ENCODE measurements around the gene EIF2S2.

EIF2S2 gene

DNA sequence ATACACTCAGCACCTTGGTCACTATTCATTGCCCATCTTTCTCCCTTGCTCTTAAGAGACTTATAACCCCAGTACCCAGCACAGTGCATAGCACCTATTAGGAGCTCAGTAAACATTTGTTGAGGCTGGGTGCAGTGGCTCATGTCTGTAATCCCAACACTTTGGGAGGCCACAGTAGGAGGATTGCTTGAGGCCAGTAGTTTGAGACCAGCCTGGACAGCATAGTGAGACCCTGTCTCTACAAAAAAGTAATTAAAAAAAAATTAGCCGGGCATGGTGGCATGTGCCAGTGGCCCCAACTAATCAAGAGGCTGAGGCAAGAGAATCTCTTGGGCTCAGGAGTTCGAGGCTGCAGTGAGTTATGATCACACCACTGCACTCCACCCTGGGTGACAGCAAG is 8.2 kb upstream of the EIF2S2 start:
- no peak for DNase-seq (ENCODE audit: low spot score)

DNA sequence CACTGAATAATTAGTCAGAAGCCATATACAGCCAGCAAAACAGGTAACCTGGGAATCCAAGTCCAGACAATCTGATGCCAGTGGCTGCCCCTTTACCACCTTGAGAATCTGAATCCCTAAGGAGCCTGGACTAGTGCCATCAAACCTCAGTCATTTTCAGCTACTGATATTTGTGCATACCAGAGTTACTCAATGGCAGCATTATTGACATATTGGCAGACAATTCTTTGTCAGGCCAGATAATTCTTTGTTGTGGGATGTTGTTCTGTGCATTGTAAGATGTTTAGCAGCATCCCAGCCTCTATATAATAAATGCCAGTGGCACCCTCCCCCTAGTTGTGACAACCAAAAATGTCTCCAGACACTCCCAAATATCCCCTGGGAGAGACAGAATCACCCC is 3.2 kb upstream of the EIF2S2 start:
- DNase-seq (ENCODE audit: low spot score) = no peak

DNA sequence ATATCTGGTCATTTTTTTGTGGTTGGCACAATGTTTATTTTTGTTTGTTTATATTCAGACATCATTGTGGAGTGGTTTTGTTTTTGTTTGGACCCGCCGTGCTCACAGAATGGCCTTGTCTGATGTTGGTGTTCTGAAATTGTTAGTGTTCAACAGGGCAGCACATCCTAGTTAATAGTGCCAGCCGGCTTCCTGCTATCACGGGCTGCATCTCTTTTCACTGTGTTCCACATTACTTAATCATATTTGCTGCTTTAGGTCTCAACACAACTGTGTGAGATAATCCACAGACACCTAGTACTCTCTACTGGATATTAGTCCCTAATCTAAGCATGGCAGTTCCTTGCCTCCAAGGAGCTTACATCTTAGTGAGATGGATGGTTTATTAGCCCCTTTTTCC is 2.8 kb upstream of the EIF2S2 start:
- DNase-seq (ENCODE audit: low spot score) = no peak

DNA sequence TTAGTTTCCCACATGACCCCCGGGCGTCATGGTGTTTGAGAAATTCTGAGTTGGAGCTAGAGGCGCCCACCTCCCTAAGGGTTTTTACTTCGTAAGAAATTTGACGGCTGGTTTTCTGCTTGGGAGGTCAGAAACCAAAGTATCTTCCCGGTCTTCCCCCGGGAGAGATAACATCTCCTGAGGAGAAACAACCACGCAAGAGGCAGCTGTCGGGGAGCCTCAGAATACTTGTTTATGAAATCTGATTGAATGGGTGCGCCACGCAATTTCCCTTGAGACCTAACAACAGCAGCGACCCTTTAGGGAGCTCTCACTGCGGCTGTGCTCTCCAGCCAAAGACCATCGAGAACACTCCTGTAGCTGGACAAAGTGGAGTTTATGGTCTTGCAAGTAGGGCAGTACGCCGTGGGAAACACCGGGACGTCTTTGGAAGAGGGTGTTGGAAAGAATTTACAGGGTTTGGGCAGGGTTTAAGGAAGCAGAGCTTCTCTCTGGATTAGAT is 608 bp upstream of the EIF2S2 start:
- no peak for DNase-seq (ENCODE audit: low spot score)

DNA sequence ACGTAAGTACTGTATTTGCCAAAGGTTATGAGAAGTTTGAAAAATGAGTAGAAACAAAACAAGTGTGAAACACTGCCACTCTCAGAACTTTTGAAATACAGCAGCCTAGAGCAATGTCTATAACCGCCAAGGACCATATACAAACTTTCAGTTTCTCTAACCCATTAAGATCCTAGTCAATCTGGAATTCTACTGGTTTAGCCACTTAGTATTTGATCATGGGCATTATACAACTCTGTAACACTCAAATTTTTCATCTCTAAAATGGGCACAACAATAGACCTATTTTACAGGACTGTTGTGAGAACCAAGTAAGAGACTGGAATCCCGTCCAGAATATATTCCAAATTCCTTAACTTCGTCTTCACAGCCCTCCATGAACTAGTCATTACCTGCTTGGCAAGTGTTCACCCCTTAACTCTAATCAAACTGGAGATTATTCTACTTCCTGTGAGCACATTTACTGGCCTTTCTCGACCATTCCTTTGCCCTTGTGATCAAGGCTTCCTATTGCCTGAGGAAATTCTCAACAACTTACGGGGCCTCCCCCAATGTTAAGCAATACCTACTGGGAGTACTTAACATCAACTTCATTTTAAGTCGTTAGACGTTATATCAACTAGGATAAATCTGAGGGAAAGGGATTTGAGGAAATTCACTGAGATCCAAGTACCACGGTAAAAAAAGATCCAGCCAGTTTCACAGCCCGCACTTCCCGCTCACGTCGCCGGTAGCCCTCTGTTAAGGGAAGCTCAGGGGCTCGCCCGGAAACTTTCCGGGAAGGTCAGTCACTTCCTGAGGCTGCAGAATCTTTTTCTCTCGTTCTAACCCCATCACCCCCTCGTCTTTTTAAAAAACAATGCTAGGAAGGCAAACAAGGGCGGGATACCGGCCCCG is 1.1 kb downstream of the EIF2S2 start:
- peak; percentile 53 for DNase-seq (ENCODE audit: low spot score)

DNA sequence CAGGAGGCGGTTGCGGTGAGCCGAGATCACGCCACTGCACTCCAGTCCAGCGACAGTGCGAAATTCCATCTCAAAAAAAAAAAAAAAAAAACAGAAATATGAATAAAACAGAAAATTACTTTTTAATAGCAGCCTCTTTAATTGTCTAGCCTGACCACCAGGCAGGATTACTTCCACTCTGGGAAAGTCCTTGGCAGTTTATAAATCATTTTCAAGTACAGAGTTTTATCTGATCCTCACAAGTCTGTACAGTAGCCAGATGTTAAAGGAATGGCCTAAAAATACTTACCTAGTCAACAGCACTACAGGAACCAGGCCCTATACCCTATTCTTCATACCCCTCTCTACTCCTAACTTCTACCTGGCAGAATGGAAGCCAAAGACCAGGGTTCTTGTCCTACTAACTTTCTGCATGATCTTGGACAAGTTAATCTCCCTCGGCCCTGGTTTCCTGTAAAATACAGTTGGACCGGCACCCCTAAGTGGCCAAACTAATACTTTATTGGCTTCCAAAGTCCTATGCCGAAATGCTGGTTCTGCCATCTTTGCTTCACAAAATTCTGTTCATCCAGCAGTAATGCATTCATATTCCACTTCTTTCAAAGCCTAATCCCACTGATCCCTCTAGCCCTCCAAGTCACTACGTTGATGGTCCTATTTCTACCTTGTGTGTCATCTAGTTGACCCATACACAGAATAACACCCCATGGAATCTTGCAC is 1.9 kb downstream of the EIF2S2 start:
- DNase-seq (ENCODE audit: low spot score) = no peak

DNA sequence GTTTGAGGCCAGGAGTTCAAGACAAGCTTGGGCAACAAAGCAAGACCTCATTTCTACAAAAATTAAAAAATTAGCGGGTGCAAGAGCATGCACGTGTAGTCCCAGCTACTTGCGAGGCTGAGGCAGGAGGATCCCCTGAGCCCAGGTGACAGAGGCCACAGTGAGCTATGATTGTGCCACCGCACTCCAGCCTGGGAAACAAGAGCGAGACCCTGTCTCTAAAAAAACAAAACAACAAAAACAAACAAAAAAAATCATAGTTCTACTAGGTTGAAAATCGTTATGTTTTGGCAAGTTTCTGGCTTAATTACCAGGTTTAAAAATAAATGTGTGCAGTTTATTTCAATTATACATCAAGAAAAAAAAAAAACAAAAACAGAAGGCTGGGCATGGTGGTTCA is 2.6 kb downstream of the EIF2S2 start:
- DNase-seq (ENCODE audit: low spot score) = no peak

DNA sequence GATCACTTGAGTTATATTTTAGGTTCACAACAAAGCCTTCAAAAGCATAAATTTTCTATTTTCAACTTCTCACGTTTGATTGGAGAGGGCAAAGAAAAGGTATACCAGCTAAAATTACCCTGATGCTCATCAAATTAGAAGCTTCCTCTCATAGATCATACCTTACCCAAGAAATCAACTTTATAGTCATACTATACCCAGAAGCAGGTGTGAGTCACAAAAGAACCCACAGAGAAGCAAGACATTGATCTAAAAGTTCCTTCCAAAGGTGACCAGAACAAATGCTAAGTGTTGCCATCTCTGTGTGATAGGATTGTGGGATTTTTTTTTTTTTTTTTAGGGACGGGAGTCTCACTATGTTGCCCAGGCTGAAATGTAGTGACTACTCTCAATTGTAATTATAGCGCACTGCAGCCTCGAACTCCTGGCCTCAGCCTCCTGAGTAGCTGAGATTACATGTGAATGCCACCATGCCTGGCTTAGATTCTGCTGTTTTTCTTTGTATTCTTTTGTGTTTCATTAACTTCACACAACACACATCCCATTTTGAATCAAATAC is 3.3 kb downstream of the EIF2S2 start:
- DNase-seq (ENCODE audit: low spot score) = no peak

DNA sequence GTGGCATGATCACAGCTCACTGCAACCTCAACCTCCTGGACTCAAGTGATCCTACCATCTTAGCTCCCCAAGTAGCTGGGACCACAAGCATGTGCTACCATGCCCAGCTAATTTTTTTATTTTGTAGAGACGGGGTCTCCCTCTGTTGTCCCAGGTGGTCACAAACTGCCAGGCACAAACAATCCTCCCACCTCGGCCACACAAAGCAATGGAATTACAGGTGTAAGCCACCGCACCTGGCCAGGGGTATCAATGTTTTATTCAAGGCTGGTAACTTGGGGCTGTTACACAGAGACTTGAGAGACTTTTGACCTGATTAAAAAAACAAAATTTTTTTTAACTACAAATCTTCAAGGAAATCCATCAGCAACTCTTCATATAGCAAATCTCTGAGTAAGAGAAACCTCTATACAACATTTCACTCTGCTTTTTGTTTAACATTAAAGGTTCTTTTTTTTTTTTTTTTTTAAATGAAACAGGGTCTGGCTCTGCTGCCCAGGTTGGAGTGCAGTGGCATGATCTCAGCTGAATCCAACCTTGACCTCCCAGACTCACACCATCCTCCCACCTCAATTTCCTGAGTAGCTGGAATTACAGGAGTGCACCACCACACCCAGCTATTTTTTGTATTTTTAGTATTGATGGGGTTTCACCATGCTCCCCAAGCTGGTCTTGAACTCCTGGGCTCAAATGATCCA is 5.9 kb downstream of the EIF2S2 start:
- DNase-seq (ENCODE audit: low spot score) = no peak

DNA sequence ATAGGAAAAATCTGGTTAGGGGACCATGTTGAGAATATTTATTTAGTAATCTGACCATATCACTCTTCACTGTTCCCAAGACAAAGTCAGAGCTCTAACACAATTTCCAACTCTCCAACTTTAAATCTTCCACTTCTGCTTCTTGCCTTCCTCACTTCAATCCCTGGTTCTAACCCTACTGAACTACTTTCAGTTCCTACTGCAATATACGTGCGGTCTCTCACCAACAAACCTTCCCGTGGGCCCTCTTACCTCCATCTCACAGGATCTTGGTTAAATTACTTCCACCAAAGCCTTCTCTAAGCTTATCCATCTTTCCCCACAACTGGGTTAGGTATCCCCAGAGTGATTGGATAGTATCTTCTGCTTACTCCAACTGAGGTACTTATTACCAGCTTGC is 8.0 kb downstream of the EIF2S2 start:
- no peak for DNase-seq (ENCODE audit: low spot score)

DNA sequence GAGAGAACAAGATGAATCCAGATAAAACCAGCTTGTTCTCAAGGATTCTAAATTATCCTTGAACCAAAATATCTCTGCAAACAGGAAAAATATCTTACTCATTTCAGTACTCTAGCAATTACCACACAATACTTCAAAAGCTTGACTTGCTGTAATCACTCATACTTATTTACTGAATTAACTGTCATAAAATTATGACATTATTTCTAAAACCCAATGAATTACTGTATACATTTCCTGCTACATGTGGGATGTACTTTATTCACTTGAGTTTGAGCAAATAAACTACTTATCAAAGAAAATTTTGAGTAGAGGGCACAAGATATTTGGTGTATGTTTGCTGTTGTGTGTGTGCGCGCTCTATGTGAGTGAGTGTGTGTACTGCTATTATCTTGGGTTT is 9.7 kb downstream of the EIF2S2 start:
- no peak for DNase-seq (ENCODE audit: low spot score)

DNA sequence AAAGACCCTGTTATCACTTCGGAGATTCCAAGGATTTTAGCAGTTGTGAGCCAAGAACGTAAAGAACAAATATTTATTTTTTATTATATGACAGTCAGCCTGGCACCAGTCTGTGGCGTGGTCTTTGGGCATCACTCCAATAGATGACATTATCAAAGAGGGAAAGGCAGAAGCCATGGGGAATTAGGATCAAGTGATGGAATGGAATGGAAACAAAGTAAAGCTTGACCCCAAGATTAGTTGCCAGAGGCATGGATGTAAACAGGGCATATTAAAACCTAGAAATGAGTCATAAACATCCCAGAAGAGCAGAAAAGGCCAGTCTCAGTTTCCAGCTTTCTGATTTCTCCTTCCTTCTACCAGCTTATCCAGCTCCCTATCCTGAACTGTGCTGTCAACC is 11.5 kb downstream of the EIF2S2 start:
- DNase-seq (ENCODE audit: low spot score) = no peak

DNA sequence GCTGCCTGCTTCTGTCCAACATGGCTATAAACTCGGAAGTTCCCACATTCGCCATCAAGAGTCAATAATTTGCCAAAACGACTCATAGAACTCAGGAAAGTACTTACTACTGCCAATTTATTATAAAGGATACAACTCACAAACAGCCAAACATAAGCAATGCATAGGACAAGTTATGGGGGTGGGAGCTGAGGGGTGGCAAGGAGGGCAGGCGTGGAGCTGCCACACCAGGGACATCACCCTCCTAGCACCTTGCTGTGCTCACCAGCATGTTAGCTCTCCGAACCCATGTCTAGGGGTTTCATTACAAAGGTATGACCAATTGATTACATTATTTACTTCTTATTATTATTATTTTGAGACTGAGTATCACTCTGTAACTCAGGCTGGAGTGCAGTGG is 12.4 kb downstream of the EIF2S2 start:
- DNase-seq (ENCODE audit: low spot score) = no peak

DNA sequence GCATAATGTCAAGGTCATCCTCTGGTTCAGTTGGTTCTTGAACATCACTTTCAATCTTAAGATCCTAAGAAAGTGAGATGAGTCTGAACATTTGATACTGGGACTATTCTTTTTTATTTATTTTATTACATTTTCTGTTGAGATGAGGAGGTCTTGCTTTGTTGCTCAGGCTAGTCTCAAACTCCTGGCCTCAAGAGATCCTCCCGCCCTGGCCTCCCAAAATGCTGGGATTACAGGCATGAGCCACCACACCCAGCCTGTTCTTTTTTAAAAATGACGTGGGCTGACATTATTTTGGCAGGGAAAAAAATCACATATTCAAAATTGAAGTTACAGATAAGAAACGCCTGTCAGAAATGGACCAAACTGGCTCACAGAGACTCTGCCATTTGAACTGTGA is 13.5 kb downstream of the EIF2S2 start:
- no peak for DNase-seq (ENCODE audit: low spot score)

DNA sequence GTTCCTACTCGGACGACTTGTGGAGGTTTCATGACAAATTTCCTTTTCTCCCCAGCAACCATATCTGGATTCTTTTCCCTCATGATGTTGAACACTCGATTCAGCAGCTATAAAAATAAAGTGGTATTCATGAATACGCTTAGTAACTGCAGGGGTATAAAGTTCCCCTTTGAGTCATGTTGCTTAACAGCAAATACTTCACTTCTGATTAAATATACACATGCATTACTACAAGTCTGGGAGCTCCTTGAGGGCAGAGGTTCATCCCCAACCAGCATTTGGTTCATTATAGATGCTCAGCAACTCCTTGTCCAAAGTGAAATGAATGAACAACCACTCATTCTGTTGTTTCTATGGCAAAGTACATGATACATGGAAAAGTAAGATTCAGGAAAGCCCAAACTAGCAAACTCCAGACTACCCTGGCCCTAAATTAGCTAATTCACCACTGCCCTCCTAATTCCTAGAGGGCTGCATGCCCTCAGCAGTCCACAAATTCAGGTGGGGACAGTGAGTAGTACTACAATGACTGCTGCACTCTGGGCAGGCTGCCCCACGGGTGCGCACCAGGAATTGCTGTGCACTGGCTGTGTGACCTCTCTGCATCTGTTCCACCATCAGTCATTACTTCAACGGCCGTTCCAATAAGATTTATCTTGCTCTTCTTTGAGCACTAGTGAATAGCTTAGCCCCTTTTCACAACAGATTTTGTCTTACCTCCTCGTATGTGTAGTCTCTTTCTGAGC is 15.2 kb downstream of the EIF2S2 start:
- no peak for DNase-seq (ENCODE audit: low spot score)

DNA sequence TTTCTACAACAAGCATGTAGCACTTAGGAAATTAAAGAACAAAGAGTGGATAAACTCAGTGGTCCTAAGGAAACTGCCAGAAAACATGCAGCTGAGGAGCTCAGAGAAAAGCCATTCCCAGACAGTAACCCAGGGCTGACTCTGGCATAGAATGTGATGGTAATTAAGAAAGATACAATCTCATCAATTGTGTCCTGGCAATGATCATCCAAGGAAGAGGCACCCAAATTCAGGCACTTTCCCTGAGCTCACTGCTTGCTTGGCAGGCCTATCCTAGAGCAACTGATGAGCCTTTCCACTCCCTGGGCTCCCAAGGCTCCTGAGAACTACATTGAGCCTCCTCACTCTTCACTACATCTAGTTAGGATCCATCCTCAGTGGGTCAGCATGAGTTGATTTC is 16.2 kb downstream of the EIF2S2 start:
- no peak for DNase-seq (ENCODE audit: low spot score)

DNA sequence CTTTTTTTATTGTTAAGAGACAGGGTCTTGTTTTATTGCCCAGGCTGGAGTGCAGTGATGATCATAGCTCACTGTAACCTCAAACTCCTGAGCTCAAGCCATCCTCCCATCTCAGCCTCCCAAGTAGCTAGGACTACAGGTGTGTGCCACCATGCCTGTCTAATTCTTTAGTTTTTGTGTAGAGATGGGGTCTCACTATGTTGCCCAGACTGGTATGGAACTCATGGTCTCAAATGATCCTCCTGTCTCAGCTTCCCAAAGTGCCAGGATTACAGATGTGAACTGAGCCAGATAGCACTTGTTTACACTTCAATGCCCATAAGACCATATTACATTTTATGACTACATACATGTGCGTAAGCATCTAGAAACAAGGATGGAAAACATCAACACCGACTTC is 18.1 kb downstream of the EIF2S2 start:
- DNase-seq (ENCODE audit: low spot score) = no peak

DNA sequence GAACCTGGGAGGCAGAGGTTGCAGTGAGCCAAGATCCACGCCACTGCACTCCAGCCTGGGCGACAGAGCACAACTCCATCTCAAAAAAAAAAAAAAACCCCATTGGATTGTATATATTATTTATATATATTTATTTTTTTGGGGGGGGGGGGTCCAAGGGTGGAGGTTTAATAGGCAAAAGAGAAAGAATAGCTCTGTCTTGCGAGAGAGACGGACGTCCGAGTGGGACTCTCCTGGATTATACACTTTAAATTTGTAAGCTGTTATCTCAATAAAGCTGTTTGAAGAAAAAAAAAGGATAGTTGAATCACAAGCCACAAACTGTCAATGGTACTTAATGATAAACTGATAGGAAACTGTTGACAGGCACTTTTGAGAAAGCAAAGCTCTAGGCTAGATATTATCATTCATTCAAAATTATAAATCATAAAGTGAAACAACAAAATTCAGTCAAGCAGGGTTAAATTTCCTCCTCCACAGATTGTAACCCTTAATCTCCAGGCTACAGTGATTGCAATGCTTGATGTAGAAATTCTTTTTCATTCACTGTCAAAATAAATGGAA is 20.3 kb downstream of the EIF2S2 start:
- no peak for DNase-seq (ENCODE audit: low spot score)

DNA sequence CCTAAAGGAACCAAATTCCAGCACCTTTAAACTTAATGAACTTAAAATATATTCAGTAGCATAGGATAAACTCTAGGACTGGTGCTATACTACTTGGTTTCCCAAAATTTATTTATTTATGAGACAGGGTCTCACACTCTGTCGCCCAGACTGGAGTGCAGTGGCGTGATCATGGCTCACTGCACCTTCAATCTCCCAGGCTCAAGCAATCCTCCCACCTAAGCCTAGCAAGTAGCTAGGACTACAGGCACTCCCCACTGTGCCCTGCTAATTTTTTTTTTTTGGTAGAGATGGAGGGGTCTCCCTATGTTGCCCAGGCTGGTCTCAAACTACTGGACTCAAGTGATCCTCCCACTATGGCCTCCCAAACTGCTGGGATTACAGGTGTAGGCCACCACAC is 21.4 kb downstream of the EIF2S2 start:
- no peak for DNase-seq (ENCODE audit: low spot score)

DNA sequence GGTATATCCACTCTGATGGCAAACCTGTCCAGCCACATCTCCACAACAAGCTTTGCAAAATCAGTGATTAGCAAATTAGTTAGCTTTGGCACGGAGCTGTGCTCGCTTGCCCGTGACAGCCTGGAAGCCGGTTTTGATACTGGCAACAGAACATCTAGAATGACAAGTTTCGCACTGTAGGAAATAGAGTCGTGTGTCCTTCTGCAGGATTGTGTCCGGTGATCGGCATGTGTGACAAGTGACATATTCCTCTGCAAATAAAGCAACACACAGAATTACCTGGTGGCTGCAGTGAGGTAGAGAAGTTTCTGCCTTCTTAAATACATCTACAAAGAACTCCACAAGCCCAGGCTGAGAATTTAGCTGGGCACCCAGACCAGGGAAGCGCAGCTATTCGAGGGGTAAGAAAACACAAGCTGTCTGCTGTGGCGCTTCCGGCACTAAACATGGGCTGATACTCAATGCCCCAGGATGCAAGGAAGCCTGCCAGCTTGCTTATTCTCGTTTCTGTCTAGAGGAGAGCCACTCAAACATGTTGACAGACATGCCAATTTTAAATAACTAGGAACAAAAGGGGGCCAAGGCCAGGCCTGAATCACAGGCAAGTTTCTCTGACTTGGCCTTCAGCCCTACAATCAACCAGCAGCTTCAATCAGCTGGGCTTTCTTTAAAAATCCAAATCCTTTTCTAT is 22.2 kb downstream of the EIF2S2 start:
- no peak for DNase-seq (ENCODE audit: low spot score)

DNA sequence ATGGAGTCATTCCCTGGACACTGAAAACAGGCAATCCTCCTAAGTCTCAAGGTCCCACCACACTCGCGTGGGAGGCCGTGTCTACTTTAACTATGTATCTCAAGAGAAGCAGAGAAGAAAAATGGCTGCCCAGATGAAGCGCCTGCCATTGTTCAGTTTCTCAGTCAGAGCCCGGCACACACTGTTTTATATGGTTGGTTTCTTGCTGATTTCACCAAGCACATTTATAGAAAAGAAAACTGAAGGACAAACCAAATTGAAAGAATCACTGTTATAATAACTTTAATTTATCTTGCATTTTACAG is 22.9 kb downstream of the EIF2S2 start:
- DNase-seq (ENCODE audit: low spot score) = no peak
